Stimulated activated CD4-positive, alpha-beta T cell treated with anti-CD3 and anti-CD28 coated beads, Interleukin-15, amount 100 ng/mL, for 1 hour (primary cell): ENCODE data around the gene IL4I1.
"Not testable (repeated sequence)": the region's sequence is repeated elsewhere in the genome, so short reads cannot be mapped to it uniquely, and the experiment has no call there.

Experiments
- DNase-seq, 2 donors: peaks; one replicate each; pipeline ENCODE4 v3.0.0-alpha.2; 2020; ENCODE audit warnings: low read depth in 1 of 2, low spot score in 1 of 2

The IL4I1 gene

GRCh38 chr19:49896863-49897621, at the start of gene IL4I1:
Gene IL4I1, minus strand, starts transcription at chr19:49896887. Its CDS starts 727 bp downstream, at chr19:49896160.
- DNase-seq, result peak; percentile 37 to 45

- no peak for DNase-seq
These were observed 49.7 kb upstream of the IL4I1 start for GRCh38 chr19:49946415-49946814.

- DNase-seq, result not testable (repeated sequence)
These were observed 47.9 kb upstream of the IL4I1 start for GRCh38 chr19:49944567-49944966.

- no peak for DNase-seq
These were observed 43.8 kb upstream of the IL4I1 start for GRCh38 chr19:49940482-49940791.

- DNase-seq, result no peak
These were observed 43.2 kb upstream of the IL4I1 start for GRCh38 chr19:49939721-49940481.

GRCh38 chr19:49938662-49939061, 42.0 kb upstream of the IL4I1 start:
- DNase-seq, result no peak

- peak; percentile 61 to 66 for DNase-seq
These were observed 41.2 kb upstream of the IL4I1 start for GRCh38 chr19:49937750-49938381.

- DNase-seq, result no peak
These were observed 39.9 kb upstream of the IL4I1 start for GRCh38 chr19:49936549-49936948.

- no peak for DNase-seq
These were observed 37.0 kb upstream of the IL4I1 start for GRCh38 chr19:49933643-49934042.

- DNase-seq, result peak in 1 of 2 donors; percentile 7
These were observed 36.0 kb upstream of the IL4I1 start for GRCh38 chr19:49932731-49933131.

GRCh38 chr19:49932041-49932451, 35.4 kb upstream of the IL4I1 start:
- no peak for DNase-seq

GRCh38 chr19:49931293-49932040, 34.8 kb upstream of the IL4I1 start:
- DNase-seq, result no peak

GRCh38 chr19:49930483-49931011, 33.9 kb upstream of the IL4I1 start:
- no peak for DNase-seq

- peak; percentile 80 to 84 for DNase-seq
These were observed 33.2 kb upstream of the IL4I1 start for GRCh38 chr19:49929611-49930482.

- peak; percentile 85 to 92 for DNase-seq
These were observed 32.5 kb upstream of the IL4I1 start, which contains the start of the genes ATF5 and NUP62 for GRCh38 chr19:49929121-49929610. Gene ATF5, plus strand, starts transcription at chr19:49929205. Its CDS starts 1,646 bp downstream, at chr19:49930851. Gene NUP62, minus strand, starts transcription at chr19:49929504. Its CDS starts 19,697 bp downstream, at chr19:49909807.

- no peak for DNase-seq
These were observed 31.0 kb upstream of the IL4I1 start for GRCh38 chr19:49927526-49928264.

- no peak for DNase-seq
These were observed 29.8 kb upstream of the IL4I1 start for GRCh38 chr19:49926515-49926914.

- no peak for DNase-seq
These were observed 28.8 kb upstream of the IL4I1 start for GRCh38 chr19:49925486-49925885.

- DNase-seq, result not testable (repeated sequence)
These were observed 28.2 kb upstream of the IL4I1 start for GRCh38 chr19:49924881-49925210.
